CD8-positive, alpha-beta T cell (primary cell): ENCODE results near the gene LRRC41. TPM values are rescaled to one million over a fixed set of nuclear protein-coding genes. Genes with fewer than 3 reads are reported as not detected.

ENCODE experiments used
- total RNA-seq, 46 experiments: library from RNA in 2 of 46; stranded (reverse) in 2 of 46; gene quantifications; one replicate each; pipeline ENCODE4 v1.2.3 and lab custom pipeline; 2021 to 2026

The LRRC41 gene
- total RNA-seq, 2 experiments from 2014 or later = 25.5 to 27.1 TPM

Other genes starting within 250 kb of the LRRC41 start
- under 1 TPM; 0.71 to 0.94 TPM for gene PIK3R3, start 171.0 kb downstream of the LRRC41 start, total RNA-seq
- gene TSPAN1, start 128.5 kb downstream of the LRRC41 start, total RNA-seq = not detected
- not detected for gene P3R3URF, start 127.1 kb downstream of the LRRC41 start, total RNA-seq
- 10 to 100 TPM; 20.3 to 23.4 TPM for gene POMGNT1, start 105.2 kb downstream of the LRRC41 start, total RNA-seq
- gene LURAP1, start 100.3 kb downstream of the LRRC41 start, total RNA-seq = not detected
- gene RAD54L, start 55.9 kb downstream of the LRRC41 start, total RNA-seq = 1 to 10 TPM in 1 of 2 experiments, under 1 TPM in 1; 0.56 to 1.4 TPM
- 100 to 1,000 TPM; 100 to 118 TPM for gene UQCRH, start 82 bp upstream of the LRRC41 start, total RNA-seq
- gene NSUN4, start 37.2 kb upstream of the LRRC41 start, total RNA-seq = 10 to 100 TPM; 31.0 to 35.0 TPM
- 1 to 10 TPM; 6.1 to 6.5 TPM for gene FAAH, start 90.7 kb upstream of the LRRC41 start, total RNA-seq
- gene DMBX1, start 186.2 kb upstream of the LRRC41 start, total RNA-seq = not detected
- gene KNCN, start 248.0 kb upstream of the LRRC41 start, total RNA-seq = not detected